Suprapubic skin (tissue), 4 donors: ENCODE results near the gene IFITM1. TPM values are rescaled to one million over a fixed set of nuclear protein-coding genes. Genes with fewer than 3 reads are reported as not detected.

Experiments
- DNase-seq, 2 donors: peaks; one replicate each; pipeline ENCODE4 v3.0.0-alpha.2; 2019; ENCODE audit warnings: low spot score in 2 of 2
- H3K27ac ChIP-seq: fragments of 200-600 bp; sonication (generic); one replicate; pipeline ENCODE4 v1.5.1; 2019
- H3K27me3 ChIP-seq: fragments of 200-600 bp; sonication (generic); one replicate; pipeline ENCODE4 v1.5.1; 2019
- H3K36me3 ChIP-seq: fragments of 200-600 bp; sonication (generic); one replicate; pipeline ENCODE4 v1.5.1; 2019
- H3K4me1 ChIP-seq: fragments of 200-600 bp; sonication (generic); one replicate; pipeline ENCODE4 v1.5.1; 2019
- H3K4me3 ChIP-seq: fragments of 200-600 bp; sonication (generic); one replicate; pipeline ENCODE4 v1.5.1; 2019; ENCODE audit warnings: mild to moderate bottlenecking
- H3K9me3 ChIP-seq: fragments of 200-600 bp; sonication (generic); one replicate; pipeline ENCODE4 v1.5.1; 2019
- CTCF ChIP-seq, 2 donors: fragments of 200-600 bp in 1 of 2; fragments of 450-650 bp in 1 of 2; sonication (generic) in 1 of 2; IDR thresholded peaks; one replicate each; pipeline ENCODE4 v1.5.1; 2016 to 2019; ENCODE audit warnings: antibody characterized with exemption in 2 of 2, mild to moderate bottlenecking in 1 of 2, moderate library complexity in 1 of 2
- EP300 ChIP-seq: sonication (generic); formaldehyde crosslinking; IDR thresholded peaks from one replicate; pipeline ENCODE4 v1.6.1; 2017; ENCODE audit warnings: antibody characterized with exemption
- POLR2A ChIP-seq, 2 donors: fragments of 450-650 bp; IDR thresholded peaks; one replicate each; pipeline ENCODE4 v1.6.1; 2017; ENCODE audit warnings: antibody characterized with exemption in 2 of 2, mild to moderate bottlenecking in 2 of 2, moderate library complexity in 2 of 2
- POLR2AphosphoS5 ChIP-seq, 3 donors: sonication (generic); formaldehyde crosslinking; IDR thresholded peaks; one replicate each; pipeline ENCODE4 v1.6.1; 2017; ENCODE audit warnings: antibody characterized with exemption in 3 of 3
- WGBS: methylation state at CpG from one replicate; pipeline ENCODE4 v1.1.5; 2018; 5-methylcytosine and 5-hydroxymethylcytosine counted together
- total RNA-seq, 4 donors: library from RNA; depleted of rRNA; stranded (reverse); fragments of >200 nt; gene quantifications; one replicate each; pipeline ENCODE4 v1.1.0, GENCODE V29; 2016

IFITM1 gene
- total RNA-seq, 4 donors from 2014 or later, result 50.7 to 128 (median 67.6) TPM

- TF ChIP-seq CTCF (IDR thresholded peaks at IDR 0.05) (no peak), POLR2A (IDR thresholded peaks at IDR 0.05) (no peak), EP300 (no peak), POLR2AphosphoS5 (IDR thresholded peaks at IDR 0.05) (no peak)
- H3K4me3 ChIP-seq, result no peak overlapping the region
- WGBS, result 73% methylated on average over 37 of the region's 52 CpGs
- H3K36me3 ChIP-seq, result no peaks in the 10 kb centered on the region
- H3K4me1 ChIP-seq, result peaks cover 25% of the 10 kb centered on the region
- H3K27ac ChIP-seq, result no peak overlapping the region
- DNase-seq, result no peak
- no peaks in the 10 kb centered on the region for H3K9me3 ChIP-seq
- H3K27me3 ChIP-seq, result peaks cover 11% of the 10 kb centered on the region
These were observed 9.8 kb upstream of the IFITM1 start for GRCh38 chr11:304061-304506.

GRCh38 chr11:304915-305843, 8.7 kb upstream of the IFITM1 start:
- no peak overlapping the region for H3K27ac ChIP-seq
- no peak for DNase-seq
- H3K36me3 ChIP-seq, result no peaks in the 10 kb centered on the region
- no peak overlapping the region for H3K4me3 ChIP-seq
- no peaks in the 10 kb centered on the region for H3K9me3 ChIP-seq
- H3K4me1 ChIP-seq, result peaks cover 35% of the 10 kb centered on the region
- H3K27me3 ChIP-seq, result no peaks in the 10 kb centered on the region
- no peak for TF ChIP-seq POLR2AphosphoS5 (IDR thresholded peaks at IDR 0.05)
- TF ChIP-seq CTCF (IDR thresholded peaks at IDR 0.05), result peak; percentile 33 to 46
- WGBS, result 37% methylated on average over 19 of the region's 19 CpGs

GRCh38 chr11:305844-306211, 8.0 kb upstream of the IFITM1 start:
- H3K27me3 ChIP-seq, result no peaks in the 10 kb centered on the region
- no peaks in the 10 kb centered on the region for H3K36me3 ChIP-seq
- H3K4me3 ChIP-seq, result no peak overlapping the region
- H3K9me3 ChIP-seq, result no peaks in the 10 kb centered on the region
- TF ChIP-seq POLR2AphosphoS5 (IDR thresholded peaks at IDR 0.05), result no peak
- TF ChIP-seq CTCF (IDR thresholded peaks at IDR 0.05), result no peak
- TF ChIP-seq POLR2A (IDR thresholded peaks at IDR 0.05), result no peak
- no peak for TF ChIP-seq EP300
- peaks cover 35% of the 10 kb centered on the region for H3K4me1 ChIP-seq
- 91% methylated on average over 10 of the region's 10 CpGs for WGBS
- H3K27ac ChIP-seq, result no peak overlapping the region
- no peak for DNase-seq

- no peak for TF ChIP-seq EP300
- no peak for TF ChIP-seq CTCF (IDR thresholded peaks at IDR 0.05)
- no peak for TF ChIP-seq POLR2A (IDR thresholded peaks at IDR 0.05)
- TF ChIP-seq POLR2AphosphoS5 (IDR thresholded peaks at IDR 0.05), result no peak
These were observed 7.0 kb upstream of the IFITM1 start for GRCh38 chr11:306645-307371.

More at GRCh38 chr11:306645-307371, 7.0 kb upstream of the IFITM1 start:
- H3K4me1 ChIP-seq, result peaks cover 37% of the 10 kb centered on the region
- WGBS, result 91% methylated on average over 16 of the region's 17 CpGs
- H3K36me3 ChIP-seq, result no peaks in the 10 kb centered on the region
- H3K9me3 ChIP-seq, result no peaks in the 10 kb centered on the region
- no peak for DNase-seq
- no peaks in the 10 kb centered on the region for H3K27me3 ChIP-seq
- no peak overlapping the region for H3K4me3 ChIP-seq
- H3K27ac ChIP-seq, result peak overlapping the region; percentile 87
